Epidermal melanocyte (primary cell): ENCODE measurements around the gene PBX4.

Experiments
- DNase-seq: peaks from one replicate; pipeline ENCODE4 v3.0.0; 2011; ENCODE audit warnings: low spot score; ENCODE audit not compliant: insufficient read length

Gene PBX4

DNA sequence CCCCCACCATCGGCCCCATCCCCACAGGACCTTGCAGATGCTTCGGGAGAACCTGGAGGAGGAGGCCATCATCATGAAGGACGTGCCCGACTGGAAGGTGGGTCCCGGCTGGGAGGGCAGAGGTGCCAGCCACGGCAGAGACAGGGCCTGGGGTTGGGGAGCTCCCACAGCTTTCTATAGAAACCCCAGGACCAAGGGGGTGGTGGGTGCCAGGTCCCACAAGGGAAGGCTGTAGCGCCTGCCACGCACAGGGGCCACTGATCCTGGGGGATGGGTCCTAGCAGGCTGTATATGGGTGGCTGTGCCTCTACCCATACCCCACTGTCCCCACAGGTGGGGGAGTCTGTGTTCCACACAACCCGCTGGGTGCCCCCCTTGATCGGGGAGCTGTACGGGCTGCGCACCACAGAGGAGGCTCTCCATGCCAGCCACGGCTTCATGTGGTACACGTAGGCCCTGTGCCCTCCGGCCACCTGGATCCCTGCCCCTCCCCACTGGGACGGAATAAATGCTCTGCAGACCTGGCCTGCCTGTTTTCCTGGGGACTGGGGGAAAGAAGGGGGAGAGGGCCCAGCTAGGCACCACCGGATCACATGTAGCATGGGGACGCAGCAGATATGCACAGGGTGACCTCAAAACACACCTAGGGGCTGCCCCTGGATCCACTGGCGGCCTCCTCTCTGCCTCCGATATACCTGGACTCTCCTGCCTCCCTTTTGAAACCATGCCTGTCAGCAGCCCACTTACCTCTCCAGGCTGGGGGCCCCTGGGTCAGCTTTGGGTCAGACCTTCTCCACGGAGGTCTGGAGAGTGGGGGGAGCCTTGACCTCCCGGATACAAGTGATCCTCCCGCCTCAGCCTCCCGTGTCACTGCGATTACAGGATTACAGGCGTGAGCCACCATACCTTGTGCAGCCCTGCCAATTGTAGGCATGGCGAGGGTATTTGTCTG, 90.5 kb downstream of the PBX4 start:
- DNase-seq: no peak

DNA sequence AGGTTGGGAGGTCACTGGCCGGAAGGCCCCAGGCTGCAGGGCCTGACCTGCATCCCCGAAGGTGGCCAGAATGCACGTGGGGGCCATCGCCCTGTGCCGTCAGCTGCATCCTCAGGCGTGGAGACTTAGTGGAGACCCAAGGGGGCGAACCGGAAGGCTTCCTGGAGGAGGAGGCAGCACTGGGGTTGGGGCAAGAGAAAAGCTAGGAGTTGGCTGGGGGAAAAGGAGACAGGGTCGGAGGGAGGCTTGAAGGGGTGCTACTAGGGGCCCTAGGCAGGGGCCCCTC, 91.2 kb downstream of the PBX4 start:
- DNase-seq: no peak

DNA sequence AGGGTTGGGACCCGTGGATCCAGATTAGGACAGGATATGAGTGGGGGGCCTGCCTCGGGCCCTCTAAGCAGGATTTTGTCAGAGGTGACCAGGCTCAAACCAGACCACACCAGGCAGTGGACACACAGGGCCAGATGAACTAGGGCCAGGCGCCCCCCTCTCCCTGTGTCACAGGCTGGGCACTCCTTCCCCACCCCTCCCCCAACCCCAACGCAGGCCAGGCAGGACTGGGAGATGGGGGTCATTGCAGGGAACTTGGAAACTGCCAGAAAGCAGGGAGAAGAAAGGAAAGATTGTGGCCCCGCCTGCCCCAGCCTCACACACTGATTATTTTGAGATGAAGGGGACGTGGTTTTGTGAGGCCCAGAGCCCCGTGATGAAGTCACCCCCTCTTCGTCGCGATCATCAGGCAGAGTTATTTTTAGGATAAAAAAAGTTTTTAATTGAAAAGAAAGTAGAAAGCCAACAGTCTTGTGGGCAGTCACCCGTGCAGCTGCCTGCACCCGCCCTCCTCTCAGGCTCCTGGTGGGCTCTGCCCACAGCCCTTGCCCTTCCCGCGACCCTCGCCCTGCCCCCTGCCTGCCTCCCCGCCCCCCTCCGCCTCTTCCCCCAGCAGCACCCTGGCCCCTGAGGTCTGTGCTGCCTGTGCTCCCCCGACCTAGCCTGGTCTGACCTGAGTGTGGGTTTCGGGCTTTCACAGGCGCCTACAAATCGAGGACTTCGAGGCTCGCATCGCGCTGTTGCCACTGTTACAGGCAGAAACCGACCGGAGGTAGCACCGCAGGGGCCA, 91.7 kb downstream of the PBX4 start:
- DNase-seq: no peak

GRCh38 chr19:19525611-19526380, 92.7 kb downstream of the PBX4 start:
- no peak for DNase-seq

- DNase-seq: no peak
These were observed 94.4 kb downstream of the PBX4 start for GRCh38 chr19:19524053-19524452.

DNA sequence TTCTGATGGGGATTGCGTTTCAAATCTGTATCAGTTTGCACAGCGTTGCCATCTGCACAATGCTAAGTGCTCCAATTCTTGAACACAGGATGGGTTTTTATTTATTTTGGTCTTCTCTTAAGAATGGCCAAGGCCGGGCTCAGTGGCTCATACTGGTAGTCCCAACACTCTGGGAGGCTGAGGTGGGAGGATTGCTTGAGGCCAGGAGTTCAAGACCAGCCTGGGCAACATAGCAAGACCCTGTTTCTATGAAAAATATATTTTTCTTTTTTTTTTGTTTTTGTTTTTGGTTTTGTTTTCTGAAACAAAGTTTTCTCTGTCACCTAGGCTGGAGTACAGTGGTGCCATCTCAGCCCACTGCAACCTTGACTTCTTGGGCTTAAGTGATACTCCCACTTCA, 95.3 kb downstream of the PBX4 start:
- DNase-seq: no peak

GRCh38 chr19:19520989-19521388, 97.5 kb downstream of the PBX4 start:
- DNase-seq: no peak

DNA sequence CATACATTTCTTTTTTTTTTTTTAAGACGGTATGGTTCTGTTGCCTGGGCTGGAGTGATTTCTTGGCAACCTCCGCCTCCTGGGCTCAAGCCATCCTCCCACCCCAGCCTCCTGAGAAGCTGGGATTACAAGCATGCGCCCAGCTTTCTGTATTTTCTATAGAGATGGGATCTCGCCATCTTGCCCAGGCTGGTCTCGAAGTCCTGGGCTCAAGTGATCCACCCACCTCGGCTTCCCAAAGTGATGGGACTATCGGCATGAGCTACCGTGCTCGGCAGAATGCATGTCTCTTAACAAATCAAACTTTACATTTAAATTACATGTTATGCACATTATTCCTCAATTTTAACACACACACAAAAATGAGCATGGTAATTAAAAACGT, 101.3 kb downstream of the PBX4 start:
- no peak for DNase-seq

- peak; percentile 97 for DNase-seq
These were observed 102.6 kb downstream of the PBX4 start, which contains the start of gene NDUFA13 for GRCh38 chr19:19515642-19516519. TSS of gene NDUFA13 (plus strand) at chr19:19516225. CDS start at chr19:19516239, 14 bp downstream.

- DNase-seq: no peak
These were observed 103.4 kb downstream of the PBX4 start, which contains the start of gene TSSK6 for GRCh38 chr19:19514881-19515641. TSS of gene TSSK6 (minus strand) at chr19:19515548. CDS start at chr19:19515427, 121 bp downstream.

- DNase-seq: no peak
These were observed 104.3 kb downstream of the PBX4 start for GRCh38 chr19:19514215-19514657.

DNA sequence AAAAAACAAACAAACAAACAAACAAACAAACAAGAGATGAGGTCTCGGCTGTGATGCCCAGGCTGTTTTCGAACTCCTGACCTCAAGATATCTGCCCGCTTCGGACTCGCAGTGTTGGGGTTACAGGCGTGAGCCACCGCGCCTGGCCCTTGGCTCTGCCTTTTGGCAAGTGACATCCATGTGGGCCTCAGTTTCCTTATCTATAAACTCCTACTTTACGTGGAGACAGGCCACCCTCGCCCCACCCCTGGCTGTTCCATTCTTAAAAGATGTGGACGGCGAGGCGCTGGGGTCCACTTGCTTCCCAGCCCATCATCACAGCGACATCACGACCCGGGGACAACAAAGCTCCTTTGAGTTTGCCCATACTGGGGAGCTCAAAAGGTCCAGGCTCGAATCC, 104.8 kb downstream of the PBX4 start:
- DNase-seq: no peak
